GM23338 (cell line): ENCODE measurements around the gene TMEFF1. TPM values are rescaled to one million over a fixed set of nuclear protein-coding genes. Genes with fewer than 3 reads are reported as not detected.

Source experiments
- ATAC-seq: fragments of 200-7000 bp; cut with Tn5 transposase; 3 replicates; pipeline ENCODE4 v1.9.1; 2020
- DNase-seq: peaks from one replicate; pipeline ENCODE4 v3.0.0-alpha.2; 2015; ENCODE audit warnings: low spot score
- H2AFZ ChIP-seq: fragments of 200-600 bp; sonication (generic); 2 replicates; pipeline ENCODE4 v1.8.0; 2016; ENCODE audit warnings: antibody characterized with exemption, mild to moderate bottlenecking, moderate library complexity
- H3F3A ChIP-seq: fragments of 200-600 bp; sonication (generic); replicated peaks from 2 replicates; pipeline ENCODE4 v1.8.0; 2017; ENCODE audit warnings: antibody characterized with exemption, mixed run types, low read depth
- H3K27ac ChIP-seq: fragments of 200-600 bp; sonication (generic); 2 replicates; pipeline ENCODE4 v1.6.1; 2016; ENCODE audit warnings: low read depth
- H3K27me3 ChIP-seq: fragments of 200-600 bp; sonication (generic); 2 replicates; pipeline ENCODE4 v1.8.0; 2016; ENCODE audit warnings: mild to moderate bottlenecking, mixed run types, moderate library complexity; ENCODE audit not compliant: insufficient read depth
- H3K36me3 ChIP-seq: fragments of 200-600 bp; sonication (generic); 2 replicates; pipeline ENCODE4 v1.8.0; 2016; ENCODE audit warnings: mild to moderate bottlenecking; ENCODE audit not compliant: insufficient read depth
- H3K4me1 ChIP-seq: fragments of 200-600 bp; sonication (generic); 2 replicates; pipeline ENCODE4 v1.8.0; 2016; ENCODE audit warnings: mild to moderate bottlenecking, moderate library complexity; ENCODE audit not compliant: insufficient read depth
- H3K4me2 ChIP-seq: fragments of 200-600 bp; sonication (generic); 2 replicates; pipeline ENCODE4 v1.7.1; 2017; ENCODE audit warnings: mixed run types
- H3K4me3 ChIP-seq: fragments of 200-600 bp; sonication (generic); 2 replicates; pipeline ENCODE4 v1.6.1; 2016; ENCODE audit warnings: mixed run types
- H3K79me2 ChIP-seq: fragments of 200-600 bp; sonication (generic); replicated peaks from 2 replicates; pipeline ENCODE4 v1.8.0; 2017; ENCODE audit warnings: mild to moderate bottlenecking; ENCODE audit not compliant: insufficient read depth
- H3K9me2 ChIP-seq: fragments of 200-600 bp; sonication (generic); 2 replicates; pipeline ENCODE4 v1.8.0; 2017; ENCODE audit not compliant: insufficient read depth
- H4K20me1 ChIP-seq: fragments of 200-600 bp; sonication (generic); replicated peaks from 2 replicates; pipeline ENCODE4 v1.8.0; 2017; ENCODE audit warnings: mild to moderate bottlenecking; ENCODE audit not compliant: insufficient read depth
- H3K27ac Mint-ChIP-seq: 2 replicates; pipeline ENCODE4 v1.8.0; 2020; ENCODE audit warnings: inconsistent platforms, mild to moderate bottlenecking, moderate library complexity, mixed read lengths
- H3K27me3 Mint-ChIP-seq: 3 replicates; pipeline ENCODE4 v1.8.0; 2022; ENCODE audit warnings: low read depth, mild to moderate bottlenecking, moderate library complexity, mixed read lengths, inconsistent platforms; ENCODE audit not compliant: insufficient read depth, poor library complexity
- H3K36me3 Mint-ChIP-seq: 3 replicates; pipeline ENCODE4 v1.8.0; 2021; ENCODE audit warnings: low read depth, mild to moderate bottlenecking, inconsistent platforms, moderate library complexity, mixed read lengths
- H3K4me1 Mint-ChIP-seq: 3 replicates; pipeline ENCODE4 v1.8.0; 2020; ENCODE audit warnings: mild to moderate bottlenecking, inconsistent platforms, mixed read lengths
- H3K4me3 Mint-ChIP-seq: 3 replicates; pipeline ENCODE4 v1.8.0; 2021; ENCODE audit warnings: moderate library complexity, mild to moderate bottlenecking, inconsistent platforms, mixed read lengths
- H3K9me3 Mint-ChIP-seq: 3 replicates; pipeline ENCODE4 v1.8.0; 2020; ENCODE audit warnings: moderate library complexity, mild to moderate bottlenecking, inconsistent platforms, mixed read lengths
- CREB1 ChIP-seq: fragments of 250-450 bp; sonication (Bioruptor Pico); IDR thresholded peaks from 2 replicates; pipeline ENCODE4 v1.5.0; 2020; ENCODE audit warnings: low read depth, mild to moderate bottlenecking, moderate library complexity
- EZH2phosphoT487 ChIP-seq: fragments of 200-600 bp; sonication (generic); IDR thresholded peaks from one replicate; pipeline ENCODE4 v1.8.1; 2018; ENCODE audit warnings: antibody characterized with exemption; ENCODE audit not compliant: unreplicated experiment
- NANOG ChIP-seq: IDR thresholded peaks from 2 replicates; pipeline ENCODE4 v1.6.1; 2016; ENCODE audit warnings: antibody characterized with exemption, borderline replicate concordance
- POLR2AphosphoS5 ChIP-seq: IDR thresholded peaks from 2 replicates; pipeline ENCODE4 v1.6.1; 2016; ENCODE audit warnings: antibody characterized with exemption, low read depth
- ZNF331 ChIP-seq: fragments of 250-450 bp; sonication (Bioruptor Pico); IDR thresholded peaks from 2 replicates; pipeline ENCODE4 v1.5.0; 2020; ENCODE audit warnings: low read depth, mild to moderate bottlenecking, moderate library complexity
- ZNF462 ChIP-seq: fragments of 250-450 bp; sonication (Bioruptor Pico); IDR thresholded peaks from 2 replicates; pipeline ENCODE4 v1.5.0; 2020; ENCODE audit warnings: mild to moderate bottlenecking, moderate library complexity
- polyA plus RNA-seq: library from polyadenylated mRNA; unstranded; fragments of >200 nt; fragmentation: Nextera tagmentation; extraction: Ambion mirVana; gene quantifications from 2 replicates; pipeline ENCODE4 v1.2.1, GENCODE V29; 2016
- total RNA-seq: library from RNA; depleted of rRNA; stranded (reverse); fragments of >200 nt; shearing (Covaris generic); gene quantifications from 2 replicates; pipeline ENCODE4 v1.2.3, GENCODE V29; 2014

TMEFF1 gene
- total and polyA plus RNA-seq, 2 experiments from 2014 or later: 6.6 to 85.2 TPM

- no peak for TF ChIP-seq ZNF462 (CRISPR knock-in tag)
- TF ChIP-seq POLR2AphosphoS5: no peak; the same call in 1 of the 2 replicates
- TF ChIP-seq ZNF331 (CRISPR knock-in tag): no peak
- no peak for TF ChIP-seq CREB1 (CRISPR knock-in tag)
- TF ChIP-seq NANOG: no peak
- TF ChIP-seq EZH2phosphoT487: no peak
Observed at GRCh38 chr9:100473276-100474081, 530 bp downstream of the TMEFF1 start (continued).

- Histone ChIP-seq H3K9me2 (no peaks in the 10 kb centered on the region), H3K4me2 (peak overlapping the region; percentile 84), H4K20me1 (peaks cover 23% of the 10 kb centered on the region; the same call in 1 of the 2 replicates), H3K27me3 (no peaks in the 10 kb centered on the region), H3K4me3 (peak overlapping the region; percentile 64), H2AFZ (no peak overlapping the region), H3K4me1 (peaks cover 18% of the 10 kb centered on the region), H3K36me3 (no peaks in the 10 kb centered on the region), H3K27ac (no peak overlapping the region), H3K79me2 (peaks cover 54% of the 10 kb centered on the region), H3F3A (0 out of 2 replicates have a peak, but pooled peaks cover 4% of the 10 kb centered on the region)
- peaks cover 30% of the 10 kb centered on the region for H3K4me1 Mint-ChIP-seq
- peak overlapping the region; percentile 77 for H3K27ac Mint-ChIP-seq
- H3K36me3 Mint-ChIP-seq: peaks cover 3% of the 10 kb centered on the region; the same call in 1 of the 3 replicates
- ATAC-seq: peak; percentile 34
- TF ChIP-seq ZNF331 (CRISPR knock-in tag) (no peak), ZNF462 (CRISPR knock-in tag) (no peak), NANOG (no peak)
- H3K4me3 Mint-ChIP-seq: peak overlapping the region; percentile 88
- no peaks in the 10 kb centered on the region; the same call in 2 of the 3 replicates for H3K9me3 Mint-ChIP-seq
- DNase-seq: peak; percentile 54
- peaks cover 9% of the 10 kb centered on the region for H3K27me3 Mint-ChIP-seq
Observed at GRCh38 chr9:100474082-100474923, 1.4 kb downstream of the TMEFF1 start.
